ENCODE measurements around the gene ZDHHC22.

ZDHHC22 gene

GRCh38 chr14:77106666-77107065 lies 34.9 kb downstream of the ZDHHC22 start:
- Histone ChIP-seq H4K20me1 (ENCODE audit: control insufficient read depth, insufficient read depth, low read depth, low read length) (no peaks in the 10 kb centered on the region; the same call in 1 of the 2 replicates), H3K4me3 (ENCODE audit: low read length) (no peak overlapping the region), H3K4me2 (ENCODE audit: low read length) (no peak overlapping the region), H3K27ac (ENCODE audit: low read depth, low read length) (no peak overlapping the region), H3K79me2 (ENCODE audit: control insufficient read depth, low read length) (peaks cover 43% of the 10 kb centered on the region), H3K9me2 (replicated peaks; ENCODE audit: control insufficient read depth, low read length) (no peaks in the 10 kb centered on the region), H3K9me3 (ENCODE audit: control insufficient read depth, insufficient read depth, low read length) (no peaks in the 10 kb centered on the region), H3K4me1 (ENCODE audit: control insufficient read depth, low read length) (peaks cover 25% of the 10 kb centered on the region), H3K27me3 (ENCODE audit: control insufficient read depth, low read length) (no peaks in the 10 kb centered on the region), H3F3A (ENCODE audit: control insufficient read depth, insufficient read depth) (no peaks in the 10 kb centered on the region; the same call in 1 of the 2 replicates), H3K36me3 (ENCODE audit: control insufficient read depth, low read length) (peaks cover 88% of the 10 kb centered on the region)
- TF ChIP-seq EZH2phosphoT487 (IDR thresholded peaks at IDR 0.05; ENCODE audit: borderline replicate concordance, low read length): no peak

- peaks cover 81% of the 10 kb centered on the region for H3K36me3 ChIP-seq (ENCODE audit: control insufficient read depth, low read length)
Measured at GRCh38 chr14:77105145-77105939, 36.2 kb downstream of the ZDHHC22 start.

GRCh38 chr14:77104393-77104792 lies 37.2 kb downstream of the ZDHHC22 start:
- peaks cover 73% of the 10 kb centered on the region for H3K36me3 ChIP-seq (ENCODE audit: control insufficient read depth, low read length)

More at GRCh38 chr14:77105145-77105939, 36.2 kb downstream of the ZDHHC22 start:
- no peaks in the 10 kb centered on the region for H3K9me3 ChIP-seq (ENCODE audit: control insufficient read depth, insufficient read depth, low read length)
- no peaks in the 10 kb centered on the region; the same call in 1 of the 2 replicates for H4K20me1 ChIP-seq (ENCODE audit: control insufficient read depth, insufficient read depth, low read depth, low read length)
- H3K79me2 ChIP-seq (ENCODE audit: control insufficient read depth, low read length): peaks cover 56% of the 10 kb centered on the region
- no peak overlapping the region for H3K27ac ChIP-seq (ENCODE audit: low read depth, low read length)
- H3K4me1 ChIP-seq (ENCODE audit: control insufficient read depth, low read length): peaks cover 38% of the 10 kb centered on the region
- no peaks in the 10 kb centered on the region for H3K9me2 ChIP-seq (replicated peaks; ENCODE audit: control insufficient read depth, low read length)
- no peak overlapping the region for H3K4me3 ChIP-seq (ENCODE audit: low read length)
- no peak for TF ChIP-seq EZH2phosphoT487 (IDR thresholded peaks at IDR 0.05; ENCODE audit: borderline replicate concordance, low read length)
- no peak for TF ChIP-seq CTCF (IDR thresholded peaks at IDR 0.05; ENCODE audit: low read depth, low read length, poor library complexity, severe bottlenecking)
- H3K27me3 ChIP-seq (ENCODE audit: control insufficient read depth, low read length): no peaks in the 10 kb centered on the region
- H3K4me2 ChIP-seq (ENCODE audit: low read length): no peak overlapping the region
- no peaks in the 10 kb centered on the region; the same call in none of the 2 replicates for H3F3A ChIP-seq (ENCODE audit: control insufficient read depth, insufficient read depth)

More at GRCh38 chr14:77104393-77104792, 37.2 kb downstream of the ZDHHC22 start:
- peaks cover 65% of the 10 kb centered on the region for H3K79me2 ChIP-seq (ENCODE audit: control insufficient read depth, low read length)
- H3K27me3 ChIP-seq (ENCODE audit: control insufficient read depth, low read length): no peaks in the 10 kb centered on the region
- H3K4me2 ChIP-seq (ENCODE audit: low read length): no peak overlapping the region
- H3K27ac ChIP-seq (ENCODE audit: low read depth, low read length): no peak overlapping the region
- H3F3A ChIP-seq (ENCODE audit: control insufficient read depth, insufficient read depth): no peaks in the 10 kb centered on the region; the same call in none of the 2 replicates
- H3K4me1 ChIP-seq (ENCODE audit: control insufficient read depth, low read length): peaks cover 48% of the 10 kb centered on the region
- no peaks in the 10 kb centered on the region for H3K9me3 ChIP-seq (ENCODE audit: control insufficient read depth, insufficient read depth, low read length)
- no peak for TF ChIP-seq EZH2phosphoT487 (IDR thresholded peaks at IDR 0.05; ENCODE audit: borderline replicate concordance, low read length)
- no peak for TF ChIP-seq CTCF (IDR thresholded peaks at IDR 0.05; ENCODE audit: low read depth, low read length, poor library complexity, severe bottlenecking)
- H4K20me1 ChIP-seq (ENCODE audit: control insufficient read depth, insufficient read depth, low read depth, low read length): no peaks in the 10 kb centered on the region; the same call in 1 of the 2 replicates
- no peaks in the 10 kb centered on the region for H3K9me2 ChIP-seq (replicated peaks; ENCODE audit: control insufficient read depth, low read length)
- no peak overlapping the region for H3K4me3 ChIP-seq (ENCODE audit: low read length)

All from DOHH2 (cell line).